GM12878 (cell line): ENCODE measurements around the gene CIAO2B. TPM values are rescaled to one million over a fixed set of nuclear protein-coding genes. Genes with fewer than 3 reads are reported as not detected.

Source experiments
- ATF2 ChIP-seq: IDR thresholded peaks from 2 replicates; pipeline ENCODE4 v1.6.1; 2012; ENCODE audit warnings: low read length, inconsistent platforms
- CHD4 ChIP-seq: fragments of 200-600 bp; sonication (generic); IDR thresholded peaks from 2 replicates; pipeline ENCODE4 v1.6.1; 2016; ENCODE audit warnings: mild to moderate bottlenecking
- CUX1 ChIP-seq: IDR thresholded peaks from 2 replicates; pipeline ENCODE4 v1.6.1; 2012; ENCODE audit warnings: improper control_type of control experiment, low read depth, low read length; ENCODE audit not compliant: insufficient replicate concordance
- EED ChIP-seq: sonication (generic); IDR thresholded peaks from 2 replicates; pipeline ENCODE4 v1.6.1; 2016; ENCODE audit warnings: antibody characterized with exemption, low read depth
- HDAC2 ChIP-seq: fragments of 200-600 bp; sonication (generic); IDR thresholded peaks from 2 replicates; pipeline ENCODE4 v1.6.1; 2017
- KAT2A ChIP-seq: conservative IDR thresholded peaks from 2 replicates; pipeline ENCODE4 v1.6.1; 2011; ENCODE audit warnings: low read depth, low read length; ENCODE audit not compliant: control insufficient read depth
- MLLT1 ChIP-seq: fragments of 450-650 bp; IDR thresholded peaks from 2 replicates; pipeline ENCODE4 v1.6.1; 2016; ENCODE audit warnings: mild to moderate bottlenecking
- MYC ChIP-seq: IDR thresholded peaks from 2 replicates; pipeline ENCODE4 v1.6.1; 2011; ENCODE audit warnings: mild to moderate bottlenecking, low read length, moderate library complexity, inconsistent platforms; ENCODE audit not compliant: insufficient read depth, insufficient replicate concordance, insufficient read length, severe bottlenecking
- NFIC ChIP-seq: IDR thresholded peaks from 2 replicates; pipeline ENCODE4 v1.6.1; 2012; ENCODE audit warnings: low read depth, mild to moderate bottlenecking, inconsistent platforms, low read length, moderate library complexity
- PRDM15 ChIP-seq: fragments of 450-650 bp; formaldehyde crosslinking; IDR thresholded peaks from 2 replicates; pipeline ENCODE4 v1.4.0; 2020; ENCODE audit warnings: mild to moderate bottlenecking, moderate library complexity
- SREBF2 ChIP-seq: IDR thresholded peaks from 2 replicates; pipeline ENCODE4 v1.6.1; 2012; ENCODE audit warnings: mild to moderate bottlenecking, low read length
- ZBED1 ChIP-seq: IDR thresholded peaks from 2 replicates; pipeline ENCODE4 v1.6.1; 2016; ENCODE audit warnings: borderline replicate concordance
- ZBTB4 ChIP-seq: fragments of 450-650 bp; formaldehyde crosslinking; IDR thresholded peaks from 2 replicates; pipeline ENCODE4 v1.4.0; 2022; ENCODE audit warnings: mild to moderate bottlenecking, moderate library complexity
- ZNF24 ChIP-seq: fragments of 450-650 bp; IDR thresholded peaks from 2 replicates; pipeline ENCODE4 v1.6.1; 2017; ENCODE audit warnings: antibody characterized with exemption, mild to moderate bottlenecking
- polyA plus RNA-seq, 11 experiments: library from polyadenylated mRNA; depleted of rRNA in 4 of 11; unstranded in 6 of 11; stranded (reverse) in 5 of 11; fragments of >200 nt; fragmentation: Nextera tagmentation in 4 of 11; fragmentation: Illumina TruSeq in 1 of 11; extraction: Ambion mirVana in 4 of 11; extraction: Trizol in 1 of 11; gene quantifications; 1 replicate in 1 of 11; 2 replicates in 10 of 11; pipeline versions ENCODE4 v1.2.1 to v1.2.3, GENCODE V29; 2011 to 2016; ENCODE audit warnings: inconsistent platforms in 2 of 11, missing spikeins in 2 of 11, low read depth in 1 of 11
- total RNA-seq, 4 experiments: library from RNA; depleted of rRNA in 3 of 4; stranded (reverse); fragments of >200 nt in 3 of 4; fragmentation: Illumina TruSeq in 1 of 4; extraction: Trizol in 1 of 4; gene quantifications; 2 replicates each; pipeline versions ENCODE4 v1.2.1 to v1.2.3, GENCODE V29; 2013 to 2021

The CIAO2B gene
- total and polyA plus RNA-seq, 10 of the 15 experiments (the other 5 are each of a cell fraction or from before 2014, with no cell fraction given), result 76.4 to 241 (median 138) TPM

GRCh38 chr16:66934138-66934838, at the start of gene CIAO2B (continued):
- 0 out of 2 replicates have a peak, but pooled peaks have one; percentile 39 for TF ChIP-seq MLLT1
- no peak for TF ChIP-seq MYC
- TF ChIP-seq ZBED1, result no peak
- TF ChIP-seq NFIC, result no peak
- no peak for TF ChIP-seq ZBTB4 (CRISPR knock-in tag)
- no peak for TF ChIP-seq ZNF24
- peak; percentile 46; the same call in 1 of the 2 replicates for TF ChIP-seq EED
- no peak for TF ChIP-seq PRDM15
- TF ChIP-seq SREBF2, result no peak
- no peak for TF ChIP-seq CUX1
- no peak for TF ChIP-seq ATF2
- TF ChIP-seq HDAC2, result no peak
- no peak for TF ChIP-seq KAT2A
- no peak for TF ChIP-seq CHD4
